K562 (cell line): ENCODE measurements around the gene ZFP42. TPM values are rescaled to one million over a fixed set of nuclear protein-coding genes. Genes with fewer than 3 reads are reported as not detected.

ENCODE experiments used
- ATAC-seq: fragments of 200-7000 bp; cut with Tn5 transposase; 3 replicates; pipeline ENCODE4 v1.9.1; 2020; ENCODE audit warnings: moderate library complexity
- BruUV-seq: library from RNA; stranded (reverse); fragments of 400-500 nt; replicated peaks from 2 replicates; lab custom pipeline; 2021; lab: Mats Ljungman, UMichigan
- CTCF ChIA-PET: fragments of 300-600 bp; formaldehyde crosslinking; extraction: SDS; loops from one replicate; lab custom pipeline; 2021; ENCODE audit warnings: low intra/inter-chr PET ratio; lab: Yijun Ruan, JAX
- POLR2A ChIA-PET: fragments of 300-600, 350-650 bp; sonication (Branson Sonifier 250); formaldehyde crosslinking; extraction: SDS; loops from one replicate; lab custom pipeline; 2021; ENCODE audit warnings: antibody characterized with exemption, inconsistent platforms; lab: Yijun Ruan, JAX
- DNase-seq, 4 experiments: peaks; one replicate each; pipeline versions ENCODE4 v3.0.0 to v3.0.0-alpha.2; 2011 to 2018; ENCODE audit warnings: low spot score in 3 of 4, mixed read lengths in 3 of 4; ENCODE audit errors: extremely low read depth in 1 of 4
- FAIRE-seq: peaks from 2 replicates; lab custom pipeline; 2011; peaks lifted over from hg19 to GRCh38; lab: Jason Lieb, UNC
- H2AFZ ChIP-seq: 2 replicates; pipeline ENCODE4 v1.6.0; 2011; ENCODE audit warnings: low read depth, low read length, control low read depth, inconsistent platforms
- H3K27ac ChIP-seq: fragments of 200-600 bp; 3 replicates; pipeline ENCODE4 v1.8.0; 2011; ENCODE audit warnings: low read depth, mild to moderate bottlenecking, control low read depth, inconsistent platforms, low read length, moderate library complexity, mixed read lengths; ENCODE audit errors: extremely low read depth
- H3K27me3 ChIP-seq, 2 experiments: fragments of 300-600 bp in 1 of 2; 2 replicates in 1 of 2; 3 replicates in 1 of 2; pipeline versions ENCODE4 v1.6.0 to v1.8.0; 2011; ENCODE audit warnings: inconsistent platforms in 2 of 2, low read length in 2 of 2, mild to moderate bottlenecking in 1 of 2, mixed read lengths in 1 of 2, moderate library complexity in 1 of 2; ENCODE audit not compliant: control insufficient read depth in 2 of 2, insufficient read depth in 2 of 2
- H3K36me3 ChIP-seq: fragments of 300-600 bp; 3 replicates; pipeline ENCODE4 v1.8.0; 2011; ENCODE audit warnings: mild to moderate bottlenecking, low read length, inconsistent platforms; ENCODE audit not compliant: control insufficient read depth, insufficient read depth
- H3K4me1 ChIP-seq, 2 experiments: fragments of 200-600 bp in 1 of 2; replicated peaks in 1 of 2; 2 replicates in 1 of 2; 3 replicates in 1 of 2; pipeline versions ENCODE4 v1.5.1 to v1.8.0; 2011; ENCODE audit warnings: inconsistent platforms in 2 of 2, low read length in 2 of 2, mild to moderate bottlenecking in 1 of 2, mixed read lengths in 1 of 2, moderate library complexity in 1 of 2; ENCODE audit not compliant: control insufficient read depth in 2 of 2, insufficient read depth in 2 of 2
- H3K4me2 ChIP-seq: 2 replicates; pipeline ENCODE4 v1.6.1; 2011; ENCODE audit warnings: low read length, control low read depth, inconsistent platforms, mixed read lengths; ENCODE audit not compliant: insufficient read depth
- H3K4me3 ChIP-seq: fragments of 200-600 bp; sonication (generic), shearing (Covaris generic); 2 replicates; pipeline ENCODE4 v1.5.1; 2016; ENCODE audit warnings: control low read depth, inconsistent platforms
- H3K79me2 ChIP-seq: fragments of 200-600 bp; 3 replicates; pipeline ENCODE4 v1.8.0; 2011; ENCODE audit warnings: low read length, inconsistent platforms; ENCODE audit not compliant: control insufficient read depth, insufficient read depth
- H3K9ac ChIP-seq, 2 experiments: 2 replicates each; pipeline versions ENCODE4 v1.6.0 to v1.6.1; 2011; ENCODE audit warnings: low read depth in 2 of 2, low read length in 2 of 2, control low read depth in 1 of 2, inconsistent platforms in 1 of 2, mild to moderate bottlenecking in 1 of 2, mixed read lengths in 1 of 2; ENCODE audit not compliant: insufficient read depth in 1 of 2
- H3K9me1 ChIP-seq: one replicate; pipeline ENCODE4 v1.6.0; 2011; ENCODE audit warnings: inconsistent platforms, mild to moderate bottlenecking, low read length, moderate library complexity; ENCODE audit not compliant: control insufficient read depth, insufficient read depth
- H3K9me3 ChIP-seq: replicated peaks from 2 replicates; pipeline ENCODE4 v1.5.1; 2011; ENCODE audit warnings: low read depth, low read length, inconsistent platforms; ENCODE audit not compliant: control insufficient read depth, insufficient read depth
- H4K20me1 ChIP-seq: replicated peaks from 2 replicates; pipeline ENCODE4 v1.6.1; 2011; ENCODE audit warnings: low read length, inconsistent platforms, mixed read lengths; ENCODE audit not compliant: control insufficient read depth, insufficient read depth
- AFF1 ChIP-seq, 2 experiments: fragments of 450-650 bp; IDR thresholded peaks; 2 replicates each; pipeline ENCODE4 v1.6.1; 2018; ENCODE audit warnings: mild to moderate bottlenecking in 2 of 2, low read depth in 1 of 2; ENCODE audit not compliant: partially characterized antibody in 2 of 2
- ASH1L ChIP-seq: fragments of 450-650 bp; IDR thresholded peaks from 2 replicates; pipeline ENCODE4 v1.6.1; 2018; ENCODE audit warnings: borderline replicate concordance, mild to moderate bottlenecking, low read depth; ENCODE audit not compliant: partially characterized antibody
- CBFB ChIP-seq: sonication (generic); formaldehyde crosslinking; IDR thresholded peaks from 2 replicates; pipeline ENCODE4 v1.4.0; 2020; ENCODE audit warnings: mild to moderate bottlenecking, missing genetic modification reagents
- DEAF1 ChIP-seq: fragments of 450-650 bp; formaldehyde crosslinking; IDR thresholded peaks from 2 replicates; pipeline ENCODE4 v1.4.0; 2020; ENCODE audit warnings: mild to moderate bottlenecking, moderate library complexity
- ELF4 ChIP-seq: fragments of 450-650 bp; formaldehyde crosslinking; IDR thresholded peaks from 2 replicates; pipeline ENCODE4 v1.4.0; 2022; ENCODE audit warnings: missing genetic modification characterization
- ILF3 ChIP-seq: fragments of 450-650 bp; IDR thresholded peaks from 2 replicates; pipeline ENCODE4 v1.6.1; 2018; ENCODE audit warnings: antibody characterized with exemption, mild to moderate bottlenecking, moderate library complexity, borderline replicate concordance
- ZFP30 ChIP-seq: fragments of 250-450 bp; sonication (Bioruptor Pico); IDR thresholded peaks from 2 replicates; pipeline ENCODE4 v1.8.0; 2022; ENCODE audit warnings: moderate library complexity, mild to moderate bottlenecking, inconsistent platforms, borderline replicate concordance
- ZNF217 ChIP-seq: sonication (generic); formaldehyde crosslinking; IDR thresholded peaks from 2 replicates; pipeline ENCODE4 v1.8.0; 2022; ENCODE audit warnings: mild to moderate bottlenecking, missing genetic modification reagents
- WGBS: fragments of 100-300 bp; shearing (Covaris generic); methylation state at CpG from one replicate; pipeline ENCODE4 v1.1.6; 2016; ENCODE audit warnings: low coverage, mixed read lengths; ENCODE audit not compliant: insufficient coverage; ENCODE audit errors: missing lambda C conversion rate; 5-methylcytosine and 5-hydroxymethylcytosine counted together
- in situ Hi-C: fragments of 300-500 bp; cut with MboI; formaldehyde crosslinking; loops from 4 replicates; pipeline ENCODE4 v1.15.0; 2018; ENCODE audit warnings: inconsistent platforms, mixed read lengths
- intact Hi-C: fragments of 100-400 bp; cut with micrococcal nuclease; formaldehyde crosslinking; loops from 2 replicates; pipeline ENCODE4 v1.14.2; 2022
- polyA plus RNA-seq, 8 experiments: library from polyadenylated mRNA; depleted of rRNA in 4 of 8; stranded (reverse) in 5 of 8; unstranded in 3 of 8; fragments of >200 nt; fragmentation: Nextera tagmentation in 2 of 8; fragmentation: Illumina TruSeq in 1 of 8; extraction: Ambion mirVana in 2 of 8; extraction: Trizol in 1 of 8; gene quantifications; 2 replicates each; pipeline versions ENCODE4 v1.2.1 to v1.2.3, GENCODE V29; 2011 to 2014; ENCODE audit warnings: inconsistent platforms in 1 of 8, missing spikeins in 1 of 8
- total RNA-seq, 7 experiments: library from RNA; depleted of rRNA in 6 of 7; stranded (reverse); fragments of >200 nt in 6 of 7; fragmentation: Illumina TruSeq in 2 of 7; extraction: Trizol in 2 of 7; gene quantifications; 2 replicates each; pipeline versions ENCODE4 v1.2.1 to v1.2.3, GENCODE V29; 2011 to 2021; ENCODE audit warnings: low replicate concordance in 1 of 7

The ZFP42 gene
- total and polyA plus RNA-seq, 9 of the 15 experiments (the other 6 are each of a cell fraction or from before 2014, with no cell fraction given) = 0.09 to 0.64 (median 0.20) TPM

- Histone ChIP-seq H3K27me3 (no peaks in the 10 kb centered on the region), H4K20me1 (no peaks in the 10 kb centered on the region), H3K9me1 (no peaks in the 10 kb centered on the region), H3K4me3 (no peak overlapping the region), H3K27ac (no peak overlapping the region), H3K9ac (no peak overlapping the region), H3K36me3 (no peaks in the 10 kb centered on the region), H3K4me2 (no peak overlapping the region), H3K9me3 (no peaks in the 10 kb centered on the region), H3K4me1 (no peaks in the 10 kb centered on the region), H3K79me2 (no peaks in the 10 kb centered on the region), H2AFZ (no peak overlapping the region)
- WGBS = 0% methylated on average over 3 of the region's 3 CpGs
- TF ChIP-seq ZFP30 (CRISPR knock-in tag) (no peak), ELF4 (CRISPR knock-in tag) (no peak), ASH1L (no peak), ZNF217 (CRISPR knock-in tag) (no peak), AFF1 (IDR thresholded peaks at IDR 0.05; ENCODE audit: low read depth in 1 of 2, partially characterized antibody in 2 of 2) (no peak), ILF3 (no peak), DEAF1 (CRISPR knock-in tag) (no peak), CBFB (CRISPR knock-in tag) (no peak)
- ChIA-PET POLR2A (no interaction called here), CTCF (no interaction called here)
- FAIRE-seq (no peak), DNase-seq (no peak), ATAC-seq (no peak)
- intact Hi-C loops = no loop called here
- in situ Hi-C loops = no loop called here
- BruUV-seq = no TSS peak
Measured at GRCh38 chr4:188046657-188047056, 51.1 kb downstream of the ZFP42 start.
